ENCODE results near the gene DNAL4. TPM values are rescaled to one million over a fixed set of nuclear protein-coding genes. Genes with fewer than 3 reads are reported as not detected.

Gene DNAL4
- total and polyA plus RNA-seq, 2 of the 4 experiments (the other 2 are of a cell fraction) = 6.1 to 12.1 TPM

- H3K18ac ChIP-seq (ENCODE audit: low read depth, low read length) = no peak overlapping the region
- H3K79me1 ChIP-seq (ENCODE audit: low read depth in 1 of 2, low read length in 2 of 2) = peaks cover 9 to 40% of the 10 kb centered on the region in 2 experiments; a peak in 1 of 4 replicates
- no peak overlapping the region for H3K23ac ChIP-seq (ENCODE audit: low read depth, low read length)
- H2BK120ac ChIP-seq (ENCODE audit: low read depth, low read length) = no peak overlapping the region
- no peak overlapping the region for H3K4me2 ChIP-seq (ENCODE audit: low read depth, low read length)
- no peak overlapping the region for H2BK5ac ChIP-seq (ENCODE audit: low read depth, low read length, poor library complexity, severe bottlenecking)
- no peak overlapping the region for H2AFZ ChIP-seq (replicated peaks; ENCODE audit: low read length, poor library complexity)
- no peak overlapping the region for H3K27ac ChIP-seq (ENCODE audit: insufficient read depth, low read length)
- in situ Hi-C loops (cut with MboI; ENCODE audit: low sequenced_read_pairs) (no loop called here), intact Hi-C loops (cut with micrococcal nuclease) (no loop called here), dilution Hi-C loops (cut with HindIII; ENCODE audit: low sequenced_read_pairs, unreplicated experiment) (no loop called here)
- H3K9ac ChIP-seq (ENCODE audit: low read depth, low read length) = no peak overlapping the region
- H2AK9ac ChIP-seq (replicated peaks; ENCODE audit: low read depth, low read length, poor library complexity) = no peak overlapping the region
- no peak overlapping the region for H2BK20ac ChIP-seq (ENCODE audit: low read depth, low read length)
- 0 out of 2 replicates have a peak, but pooled peaks cover 4% of the 10 kb centered on the region for H4K20me1 ChIP-seq (ENCODE audit: insufficient read depth, low read length)
- no peak overlapping the region for H3K14ac ChIP-seq (replicated peaks; ENCODE audit: low read depth, low read length)
- H3K4me3 ChIP-seq (ENCODE audit: insufficient read depth, low read depth, low read length) = no peak overlapping the region
- H3K4ac ChIP-seq (ENCODE audit: low read depth, low read length) = no peak overlapping the region
- no peak overlapping the region for H4K91ac ChIP-seq (ENCODE audit: insufficient read depth, low read depth, low read length)
- no peak for ATAC-seq (ENCODE audit: low read depth)
- H3K9me1 ChIP-seq (ENCODE audit: insufficient read depth, low read length) = peaks cover 4% of the 10 kb centered on the region; the same call in 1 of the 2 replicates
- TF ChIP-seq POLR2A (IDR thresholded peaks at IDR 0.05; ENCODE audit: low read depth, low read length) (no peak), SMC3 (IDR thresholded peaks at IDR 0.05; ENCODE audit: low read depth, low read length) (no peak), MAFK (IDR thresholded peaks at IDR 0.05; ENCODE audit: low read depth, low read length) (no peak), FOS (IDR thresholded peaks at IDR 0.05; ENCODE audit: low read depth, low read length) (no peak)
- no peaks in the 10 kb centered on the region for H3K27me3 ChIP-seq (ENCODE audit: control insufficient read depth, insufficient read depth, low read length)
- peaks cover 79% of the 10 kb centered on the region for H3K36me3 ChIP-seq (ENCODE audit: control insufficient read depth, insufficient read depth, low read length)
- H3K56ac ChIP-seq (ENCODE audit: extremely low read depth, insufficient read depth, low read length) = no peak overlapping the region
- no peak overlapping the region for H2BK15ac ChIP-seq (ENCODE audit: low read depth, low read length)
- CTCF ChIA-PET = no interaction called here
- BruUV-seq (replicated peaks) = no TSS peak
- H3K4me1 ChIP-seq (ENCODE audit: control insufficient read depth, insufficient read depth, low read length) = no peaks in the 10 kb centered on the region
- no peaks in the 10 kb centered on the region for H3K9me3 ChIP-seq (ENCODE audit: control insufficient read depth, insufficient read depth, low read length)
- H4K8ac ChIP-seq (ENCODE audit: low read depth in 2 of 2, low read length in 2 of 2) = no peak overlapping the region
- WGBS, 2 experiments (ENCODE audit: extremely low coverage in 2 of 2, insufficient read length in 1 of 2) = 100% methylated on average over 1 of the region's 10 CpGs; no CpG with 5 or more reads in 1 of the 2 experiments
- H4K5ac ChIP-seq (ENCODE audit: low read depth, low read length) = no peak overlapping the region
- POLR2A ChIA-PET (ENCODE audit: unreplicated experiment) = no interaction called here
- no peak for DNase-seq
- H2AK5ac ChIP-seq (ENCODE audit: low read depth, low read length) = no peak overlapping the region
These were observed 52.4 kb downstream of the DNAL4 start for GRCh38 chr22:38741576-38741975.
